MCF 10A (cell line): Measurements from ENCODE around the gene TAS1R3. TPM values are rescaled to one million over a fixed set of nuclear protein-coding genes. Genes with fewer than 3 reads are reported as not detected.

ENCODE experiments used
- BruUV-seq: library from RNA; stranded (reverse); fragments of 400-500 nt; replicated peaks from 2 replicates; lab custom pipeline; 2021; lab: Mats Ljungman, UMichigan
- CTCF ChIA-PET: fragments of 300-600 bp; sonication (Branson Sonifier 250); formaldehyde crosslinking; extraction: SDS; loops from one replicate; lab custom pipeline; 2021; ENCODE audit warnings: antibody characterized with exemption, inconsistent platforms; lab: Yijun Ruan, JAX
- POLR2A ChIA-PET: fragments of 300-600, 350-650 bp; sonication (Branson Sonifier 250); formaldehyde crosslinking; extraction: SDS; loops from one replicate; lab custom pipeline; 2020; ENCODE audit warnings: antibody characterized with exemption, inconsistent platforms; lab: Yijun Ruan, JAX
- DNase-seq: peaks from one replicate; pipeline ENCODE4 v3.0.0-alpha.2; 2018; ENCODE audit not compliant: unreplicated experiment
- H3K27ac Mint-ChIP-seq: one replicate; pipeline ENCODE4 v1.8.0; 2022; ENCODE audit warnings: mild to moderate bottlenecking, low read depth, mixed read lengths; ENCODE audit not compliant: unreplicated experiment
- H3K27me3 Mint-ChIP-seq: one replicate; pipeline ENCODE4 v1.8.0; 2022; ENCODE audit warnings: mixed read lengths; ENCODE audit not compliant: insufficient read depth, unreplicated experiment
- H3K36me3 Mint-ChIP-seq: one replicate; pipeline ENCODE4 v1.8.0; 2022; ENCODE audit warnings: mild to moderate bottlenecking, moderate library complexity, mixed read lengths; ENCODE audit not compliant: insufficient read depth, unreplicated experiment
- H3K4me1 Mint-ChIP-seq: one replicate; pipeline ENCODE4 v1.8.0; 2022; ENCODE audit warnings: mixed read lengths; ENCODE audit not compliant: insufficient read depth, unreplicated experiment
- H3K4me3 Mint-ChIP-seq: one replicate; pipeline ENCODE4 v1.8.0; 2022; ENCODE audit warnings: mild to moderate bottlenecking, moderate library complexity, mixed read lengths; ENCODE audit not compliant: unreplicated experiment
- H3K9me3 Mint-ChIP-seq: one replicate; pipeline ENCODE4 v1.8.0; 2022; ENCODE audit warnings: mixed read lengths; ENCODE audit not compliant: unreplicated experiment
- intact Hi-C: fragments of 100-400 bp; cut with micrococcal nuclease; formaldehyde crosslinking; loops from 2 replicates; pipeline ENCODE4 v1.14.1; 2022
- total RNA-seq: library from RNA; stranded (reverse); gene quantifications from 2 replicates; pipeline ENCODE4 v1.2.3, GENCODE V29; 2022
- TF ChIP-seq, protein P1 (sequence below): fragments of 200-600 bp; IDR thresholded peaks from one replicate; pipeline ENCODE4 v1.8.0; 2022; ENCODE audit warnings: antibody characterized with exemption, mild to moderate bottlenecking; ENCODE audit not compliant: unreplicated experiment

Gene TAS1R3
- total RNA-seq, 1 experiment from 2014 or later: not detected

DNA sequence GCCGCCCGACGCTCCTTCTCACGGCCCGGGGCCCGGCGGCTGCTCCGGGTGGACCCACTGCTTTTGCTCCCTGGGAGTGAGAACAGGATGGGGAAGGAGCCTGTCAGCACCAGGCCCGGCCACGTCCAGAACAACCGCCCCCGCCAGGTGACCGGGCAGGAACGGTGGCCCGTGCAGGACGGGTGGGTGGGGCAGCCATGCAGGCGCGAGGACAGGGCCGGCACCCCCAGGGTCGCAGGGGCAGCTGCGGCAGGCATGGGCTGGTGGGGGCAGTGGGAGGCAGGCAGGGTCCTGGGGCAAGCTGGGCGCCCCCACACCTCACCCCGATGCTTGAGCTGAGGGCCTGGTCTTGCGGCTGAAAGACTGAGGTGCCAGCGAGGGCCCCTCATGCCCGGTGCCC lies 5.4 kb downstream of the TAS1R3 start:
- intact Hi-C loops: no loop called here
- POLR2A ChIA-PET: interaction anchor here (0.6 kb wide), 1 partner anchor 141 kb away, joined by 3 read pairs; no protein-coding TSS in a partner anchor
- no peak for DNase-seq
- no peaks in the 10 kb centered on the region for H3K27me3 Mint-ChIP-seq
- H3K4me3 Mint-ChIP-seq: no peak overlapping the region
- H3K36me3 Mint-ChIP-seq: peaks cover 60% of the 10 kb centered on the region
- CTCF ChIA-PET: no interaction called here
- TF ChIP-seq, protein P1, sequence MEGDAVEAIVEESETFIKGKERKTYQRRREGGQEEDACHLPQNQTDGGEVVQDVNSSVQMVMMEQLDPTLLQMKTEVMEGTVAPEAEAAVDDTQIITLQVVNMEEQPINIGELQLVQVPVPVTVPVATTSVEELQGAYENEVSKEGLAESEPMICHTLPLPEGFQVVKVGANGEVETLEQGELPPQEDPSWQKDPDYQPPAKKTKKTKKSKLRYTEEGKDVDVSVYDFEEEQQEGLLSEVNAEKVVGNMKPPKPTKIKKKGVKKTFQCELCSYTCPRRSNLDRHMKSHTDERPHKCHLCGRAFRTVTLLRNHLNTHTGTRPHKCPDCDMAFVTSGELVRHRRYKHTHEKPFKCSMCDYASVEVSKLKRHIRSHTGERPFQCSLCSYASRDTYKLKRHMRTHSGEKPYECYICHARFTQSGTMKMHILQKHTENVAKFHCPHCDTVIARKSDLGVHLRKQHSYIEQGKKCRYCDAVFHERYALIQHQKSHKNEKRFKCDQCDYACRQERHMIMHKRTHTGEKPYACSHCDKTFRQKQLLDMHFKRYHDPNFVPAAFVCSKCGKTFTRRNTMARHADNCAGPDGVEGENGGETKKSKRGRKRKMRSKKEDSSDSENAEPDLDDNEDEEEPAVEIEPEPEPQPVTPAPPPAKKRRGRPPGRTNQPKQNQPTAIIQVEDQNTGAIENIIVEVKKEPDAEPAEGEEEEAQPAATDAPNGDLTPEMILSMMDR: no peak
- no TSS peak for BruUV-seq
- H3K27ac Mint-ChIP-seq: no peak overlapping the region
- H3K9me3 Mint-ChIP-seq: no peaks in the 10 kb centered on the region
- no peaks in the 10 kb centered on the region for H3K4me1 Mint-ChIP-seq

DNA sequence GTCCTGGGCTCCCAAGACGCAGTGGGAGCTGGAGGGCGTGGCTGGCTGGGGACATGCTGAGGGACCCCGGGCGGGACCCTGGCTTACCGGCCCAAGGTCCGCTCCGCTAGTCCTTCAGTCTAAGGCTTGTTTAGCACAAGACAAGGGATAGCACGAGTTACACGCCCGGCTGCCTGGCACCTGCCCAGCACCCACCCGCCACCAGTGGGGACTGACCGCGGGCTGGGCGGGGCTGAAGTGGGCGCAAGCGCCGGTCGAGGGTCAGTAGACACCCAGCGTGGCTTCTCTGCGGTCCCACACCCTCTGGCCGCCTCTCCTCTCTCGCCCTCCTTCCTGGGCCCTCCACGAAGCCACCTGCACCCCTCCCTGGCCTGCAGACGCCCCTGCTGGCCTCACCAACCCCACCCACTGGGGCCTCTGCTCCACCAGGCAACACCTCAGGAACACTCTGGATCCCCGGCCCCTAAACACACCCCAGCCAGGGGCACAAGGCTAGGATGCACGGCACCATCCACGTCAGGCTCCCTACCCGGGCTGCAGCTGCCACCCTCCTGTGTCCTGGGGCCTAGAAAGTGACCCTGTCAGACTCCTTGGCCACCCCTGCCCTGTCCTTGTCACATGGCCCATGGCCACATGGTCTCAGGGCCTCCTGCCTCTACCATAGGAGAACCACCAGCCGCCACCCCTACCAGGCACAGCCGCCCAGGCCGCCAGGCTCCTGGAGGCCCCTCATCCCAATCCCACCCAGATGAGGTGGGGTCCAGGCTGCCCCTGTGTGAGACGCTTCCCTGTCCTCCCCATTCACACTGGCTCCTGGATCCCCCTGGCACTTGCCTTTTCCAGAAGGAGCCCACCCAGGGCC lies 6.1 kb downstream of the TAS1R3 start:
- Mint-ChIP-seq H3K36me3 (peaks cover 61% of the 10 kb centered on the region), H3K27me3 (no peaks in the 10 kb centered on the region), H3K4me3 (no peak overlapping the region), H3K9me3 (no peaks in the 10 kb centered on the region), H3K4me1 (no peaks in the 10 kb centered on the region), H3K27ac (no peak overlapping the region)
- no peak for DNase-seq
- no TSS peak for BruUV-seq
- intact Hi-C loops: no loop called here
- POLR2A ChIA-PET: interaction anchor here (0.9 to 1.1 kb wide), 2 partner anchors 10 to 11 kb away, joined by 3 read pairs; no protein-coding TSS in a partner anchor
- TF ChIP-seq, protein P1: no peak
- CTCF ChIA-PET: no interaction called here

DNA sequence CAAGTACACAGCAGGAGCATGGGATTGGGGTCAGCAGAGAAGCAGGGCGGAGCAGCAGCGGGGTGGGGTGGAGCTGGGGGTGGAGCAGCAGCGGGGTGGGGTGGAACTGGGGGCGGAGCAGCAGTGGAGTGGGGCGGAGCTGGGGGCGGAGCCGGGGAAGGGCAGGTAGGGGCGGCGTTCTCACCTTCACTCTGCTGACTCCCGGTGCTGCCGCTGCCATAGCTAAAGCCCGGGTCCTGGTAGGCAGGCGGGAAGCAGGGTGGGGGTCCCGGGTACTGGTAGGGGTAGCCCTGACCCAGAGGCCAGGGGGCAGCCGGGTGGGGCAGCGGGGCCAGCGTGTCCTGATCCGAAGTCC lies 6.7 kb downstream of the TAS1R3 start:
- intact Hi-C loops: no loop called here
- no TSS peak for BruUV-seq
- no peaks in the 10 kb centered on the region for H3K27me3 Mint-ChIP-seq
- no peaks in the 10 kb centered on the region for H3K4me1 Mint-ChIP-seq
- H3K36me3 Mint-ChIP-seq: peaks cover 60% of the 10 kb centered on the region
- H3K9me3 Mint-ChIP-seq: no peaks in the 10 kb centered on the region
- ChIA-PET CTCF (no interaction called here), POLR2A (interaction anchor here (0.9 to 1.1 kb wide), 2 partner anchors 10 to 11 kb away, joined by 3 read pairs; no protein-coding TSS in a partner anchor)
- no peak overlapping the region for H3K4me3 Mint-ChIP-seq
- TF ChIP-seq, protein P1: no peak
- no peak overlapping the region for H3K27ac Mint-ChIP-seq
- DNase-seq: no peak

DNA sequence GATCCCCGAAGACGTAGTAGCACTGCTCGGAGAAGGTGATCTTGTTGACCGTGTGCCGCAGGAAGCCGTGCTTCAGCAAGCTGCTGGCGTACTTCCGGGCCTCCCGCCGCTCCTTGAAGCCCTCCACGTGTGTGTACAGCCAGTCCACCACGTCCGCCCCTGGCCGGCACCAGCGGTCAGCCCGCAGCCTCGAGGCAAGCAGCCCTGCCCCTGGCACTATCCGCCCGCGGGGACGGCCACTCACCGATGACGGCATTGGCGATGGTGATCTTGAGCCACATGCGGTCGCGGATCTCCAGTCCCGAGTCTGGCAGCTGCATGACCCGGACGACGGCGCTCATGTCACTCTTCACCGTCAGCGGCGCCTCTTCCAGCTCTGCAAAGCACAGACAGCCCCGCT lies 7.2 kb downstream of the TAS1R3 start:
- ChIA-PET CTCF (no interaction called here), POLR2A (interaction anchor here (0.9 to 1.1 kb wide), 2 partner anchors 9 to 12 kb away, joined by 3 read pairs; no protein-coding TSS in a partner anchor)
- no peak for DNase-seq
- no peak overlapping the region for H3K27ac Mint-ChIP-seq
- intact Hi-C loops: no loop called here
- no peaks in the 10 kb centered on the region for H3K27me3 Mint-ChIP-seq
- H3K9me3 Mint-ChIP-seq: no peaks in the 10 kb centered on the region
- H3K36me3 Mint-ChIP-seq: peaks cover 60% of the 10 kb centered on the region
- BruUV-seq: no TSS peak
- no peak overlapping the region for H3K4me3 Mint-ChIP-seq
- H3K4me1 Mint-ChIP-seq: no peaks in the 10 kb centered on the region
- TF ChIP-seq, protein P1: no peak
